ENCODE measurements around the gene CTSS.

Gene CTSS

DNA sequence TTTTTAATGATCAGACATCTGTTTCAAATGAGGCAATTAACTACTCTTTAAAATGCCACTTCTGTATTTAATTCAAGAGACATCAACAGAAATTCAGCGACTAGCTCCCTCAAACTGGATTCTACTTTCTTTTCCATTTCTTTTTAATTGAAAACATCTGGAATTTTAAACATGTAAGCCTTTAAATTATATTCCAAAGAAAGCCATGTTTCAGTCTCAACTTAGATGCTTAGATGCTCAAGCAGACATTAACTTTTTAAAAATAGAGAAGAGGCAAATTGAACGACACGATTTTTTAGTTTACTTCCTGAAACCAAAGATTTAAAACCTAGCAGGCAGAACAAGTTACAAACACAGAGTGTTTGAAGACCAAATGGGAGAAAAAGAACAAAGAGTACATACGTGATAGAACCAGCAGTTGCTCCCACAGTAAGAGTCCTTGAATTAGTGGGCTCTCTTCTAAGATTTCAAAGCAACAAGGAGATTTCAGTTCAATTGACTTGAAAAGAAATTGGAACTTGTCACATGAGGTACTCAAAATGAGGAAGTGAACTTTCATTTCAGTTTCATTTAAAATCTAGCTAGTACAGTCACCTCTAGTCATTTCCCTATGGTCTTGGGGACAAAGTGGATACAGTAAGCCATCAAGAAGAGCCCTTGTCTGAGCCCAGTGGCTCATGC, at the start of gene CTSS:
CTSS (minus strand) TSS at position 483 of the 681 bp plus-strand sequence. CDS start 1,015 bp downstream, outside the sequence.
- H3K9me3 ChIP-seq (ENCODE audit: control insufficient read depth in 1 of 2, low read length in 2 of 2) = no peaks in the 10 kb centered on the region
- peak within 1 kb of the TSS; percentile 69 to 79 for H3K4me3 ChIP-seq (ENCODE audit: low read depth in 1 of 2, low read length in 2 of 2)
- H3K27ac ChIP-seq (ENCODE audit: low read depth, low read length) = peak within 1 kb of the TSS; percentile 44
- peaks cover 3 to 10% of the 10 kb centered on the region in 2 donors for H3K4me1 ChIP-seq (ENCODE audit: control insufficient read depth in 1 of 2, insufficient read depth in 2 of 2, low read length in 2 of 2)
- no peaks in the 10 kb centered on the region for H3K27me3 ChIP-seq (ENCODE audit: control insufficient read depth in 1 of 2, insufficient read depth in 2 of 2, low read length in 2 of 2)
- H3K36me3 ChIP-seq (ENCODE audit: control insufficient read depth in 1 of 2, insufficient read depth in 2 of 2, low read length in 2 of 2) = peaks cover 0 to 2% of the 10 kb centered on the region in 2 donors
- H3K9ac ChIP-seq (ENCODE audit: low read depth in 1 of 2, low read length in 2 of 2) = peak within 1 kb of the TSS; percentile 68 to 74

DNA sequence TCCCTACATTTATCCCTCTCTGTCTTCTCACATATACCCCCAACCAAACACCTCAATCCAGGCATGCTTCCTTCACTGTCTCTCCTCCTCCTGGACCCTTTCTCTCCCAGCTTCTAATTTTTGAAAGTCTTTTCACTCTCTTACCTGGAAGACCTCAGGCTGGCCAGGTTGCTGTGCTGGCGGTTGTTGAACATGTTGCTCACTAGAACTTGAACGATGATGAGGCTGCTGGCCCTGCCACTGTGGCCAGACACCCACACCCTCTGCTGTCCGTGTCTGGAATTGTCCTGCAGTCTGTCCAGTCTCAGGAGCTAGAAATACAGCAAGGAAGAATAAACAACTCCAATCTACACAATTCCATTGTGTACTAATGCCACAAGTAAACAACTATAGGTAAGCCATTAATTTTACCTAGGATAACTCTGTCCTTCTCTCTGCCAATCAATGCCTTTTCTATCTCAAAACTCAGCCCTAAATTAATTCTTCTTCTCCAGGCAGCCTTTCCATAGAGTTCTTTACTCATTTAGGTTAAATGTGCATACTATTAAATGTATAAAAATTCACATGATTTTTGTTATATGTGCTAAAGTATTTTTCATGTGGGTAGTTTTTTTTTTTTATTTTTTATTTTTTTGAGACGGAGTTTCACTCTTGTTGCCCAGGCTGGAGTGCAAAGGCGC, 47.6 kb upstream of the CTSS start:
- peaks cover 29 to 56% of the 10 kb centered on the region in 2 donors for H3K36me3 ChIP-seq (ENCODE audit: control insufficient read depth in 1 of 2, insufficient read depth in 2 of 2, low read length in 2 of 2)
- H3K9me3 ChIP-seq (ENCODE audit: control insufficient read depth in 1 of 2, low read length in 2 of 2) = no peaks in the 10 kb centered on the region
- peaks cover 0 to 12% of the 10 kb centered on the region in 2 donors for H3K4me1 ChIP-seq (ENCODE audit: control insufficient read depth in 1 of 2, insufficient read depth in 2 of 2, low read length in 2 of 2)
- H3K27ac ChIP-seq (ENCODE audit: low read depth, low read length) = no peak overlapping the region
- H3K9ac ChIP-seq (ENCODE audit: low read depth in 1 of 2, low read length in 2 of 2) = no peak overlapping the region
- H3K27me3 ChIP-seq (ENCODE audit: control insufficient read depth in 1 of 2, insufficient read depth in 2 of 2, low read length in 2 of 2) = no peaks in the 10 kb centered on the region
- no peak overlapping the region for H3K4me3 ChIP-seq (ENCODE audit: low read depth in 1 of 2, low read length in 2 of 2)

DNA sequence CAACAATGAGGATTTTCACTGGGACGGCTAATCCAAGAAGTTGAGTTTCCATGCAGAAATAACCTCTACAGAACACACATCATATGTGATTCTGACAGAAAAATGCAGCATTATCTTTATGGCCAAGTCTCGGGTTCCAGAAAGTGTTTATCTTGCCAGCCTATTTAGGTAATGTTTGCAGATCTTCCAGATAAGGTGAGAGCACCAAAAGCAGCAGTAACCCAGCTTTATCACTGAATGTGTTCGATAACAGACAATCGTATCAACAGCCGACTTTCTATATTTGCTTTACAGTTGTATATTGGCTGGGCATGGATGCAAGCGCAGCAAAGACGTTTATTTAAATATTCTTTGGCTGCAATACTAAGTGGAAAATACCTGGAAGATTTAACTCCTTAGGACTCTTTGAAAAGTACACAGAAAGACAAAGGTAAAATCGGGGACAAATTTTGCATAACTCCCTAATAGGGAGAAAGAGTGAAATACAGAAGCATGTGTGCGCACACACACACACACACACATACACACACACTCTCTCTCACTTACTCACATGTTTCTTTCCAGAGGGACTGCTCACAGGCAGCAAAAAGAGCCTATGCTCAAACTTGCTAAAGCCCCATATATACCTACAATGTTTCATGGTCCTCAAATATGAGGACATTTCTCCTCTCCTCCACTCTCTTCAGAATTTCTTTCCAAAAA, 45.5 kb upstream of the CTSS start:
- Histone ChIP-seq H3K9me3 (ENCODE audit: control insufficient read depth in 1 of 2, low read length in 2 of 2) (no peaks in the 10 kb centered on the region), H3K27me3 (ENCODE audit: control insufficient read depth in 1 of 2, insufficient read depth in 2 of 2, low read length in 2 of 2) (no peaks in the 10 kb centered on the region), H3K36me3 (ENCODE audit: control insufficient read depth in 1 of 2, insufficient read depth in 2 of 2, low read length in 2 of 2) (peaks cover 19 to 39% of the 10 kb centered on the region in 2 donors), H3K9ac (ENCODE audit: low read depth in 1 of 2, low read length in 2 of 2) (no peak overlapping the region), H3K4me3 (ENCODE audit: low read depth in 1 of 2, low read length in 2 of 2) (no peak overlapping the region), H3K27ac (ENCODE audit: low read depth, low read length) (no peak overlapping the region), H3K4me1 (ENCODE audit: control insufficient read depth in 1 of 2, insufficient read depth in 2 of 2, low read length in 2 of 2) (peaks cover 0 to 12% of the 10 kb centered on the region in 2 donors)

DNA sequence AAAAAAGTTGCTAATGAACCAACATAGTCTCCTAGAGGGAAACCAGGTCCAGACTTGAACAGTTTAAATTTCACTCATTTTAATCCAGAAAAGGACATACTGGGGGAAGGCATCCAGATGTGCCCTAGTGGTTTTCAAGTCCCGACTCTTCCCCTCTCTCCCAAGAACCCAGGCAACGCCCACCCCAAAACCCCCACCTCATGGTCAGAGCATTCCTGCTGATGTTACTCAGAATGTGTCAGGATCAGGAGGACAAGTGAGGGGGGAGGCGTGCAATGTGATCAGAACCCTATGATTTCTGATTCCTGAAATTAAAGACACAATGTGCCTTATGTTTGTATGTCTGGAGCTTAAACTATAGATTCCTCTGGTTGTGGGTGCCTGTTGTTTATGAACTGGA, 44.1 kb upstream of the CTSS start:
- Histone ChIP-seq H3K4me3 (ENCODE audit: low read depth in 1 of 2, low read length in 2 of 2) (no peak overlapping the region), H3K36me3 (ENCODE audit: control insufficient read depth in 1 of 2, insufficient read depth in 2 of 2, low read length in 2 of 2) (peaks cover 15 to 33% of the 10 kb centered on the region in 2 donors), H3K9me3 (ENCODE audit: control insufficient read depth in 1 of 2, low read length in 2 of 2) (no peaks in the 10 kb centered on the region), H3K27me3 (ENCODE audit: control insufficient read depth in 1 of 2, insufficient read depth in 2 of 2, low read length in 2 of 2) (no peaks in the 10 kb centered on the region), H3K27ac (ENCODE audit: low read depth, low read length) (no peak overlapping the region), H3K4me1 (ENCODE audit: control insufficient read depth in 1 of 2, insufficient read depth in 2 of 2, low read length in 2 of 2) (peaks cover 0 to 12% of the 10 kb centered on the region in 2 donors), H3K9ac (ENCODE audit: low read depth in 1 of 2, low read length in 2 of 2) (no peak overlapping the region)

DNA sequence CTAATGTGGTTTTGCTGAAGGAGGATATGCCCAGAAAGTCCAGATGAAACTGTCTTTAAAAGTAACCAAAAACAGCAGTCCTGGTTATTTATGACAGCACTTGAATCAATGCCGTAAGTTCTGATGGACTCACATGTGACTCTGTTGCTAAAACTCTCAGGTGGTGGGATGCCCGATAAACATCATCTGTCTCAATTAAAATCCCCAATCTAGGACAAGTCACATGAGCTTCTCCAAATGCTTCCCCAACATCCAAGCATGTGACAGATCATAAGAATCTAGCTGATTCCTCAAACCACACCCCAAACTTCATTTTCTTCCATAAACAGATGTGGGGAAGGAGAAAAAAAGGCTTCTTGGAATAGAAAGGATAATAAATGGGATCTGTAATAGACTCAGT, 43.3 kb upstream of the CTSS start:
- no peak overlapping the region for H3K9ac ChIP-seq (ENCODE audit: low read depth in 1 of 2, low read length in 2 of 2)

DNA sequence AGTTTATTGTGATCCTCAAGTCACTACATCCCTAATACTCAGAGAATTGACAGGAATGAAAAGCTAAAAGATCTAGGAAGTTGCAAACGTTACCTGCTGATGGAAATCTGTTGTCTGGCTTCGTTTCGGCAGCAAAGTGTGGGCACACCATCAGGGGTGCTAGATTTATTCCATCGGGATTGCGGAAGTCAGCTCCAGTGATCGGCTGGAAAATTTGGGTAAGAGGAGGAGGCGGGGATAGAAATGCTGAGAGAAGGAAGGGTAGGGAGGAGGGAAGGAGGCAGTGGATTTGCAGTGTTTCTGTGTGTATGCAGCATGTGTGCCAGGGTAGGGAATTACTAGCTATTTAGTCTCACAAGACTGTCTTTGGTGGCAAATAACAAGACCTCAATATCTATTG, 42.5 kb upstream of the CTSS start, which contains the start of gene CTSK:
CTSK (minus strand) TSS at position 140 of the 400 bp plus-strand sequence. CDS start 1,455 bp downstream, outside the sequence.
- no peak within 1 kb of the TSS for H3K27ac ChIP-seq (ENCODE audit: low read depth, low read length)
- H3K9ac ChIP-seq (ENCODE audit: low read depth in 1 of 2, low read length in 2 of 2) = peak within 1 kb of the TSS in 1 of 2 donors; percentile 13
- H3K27me3 ChIP-seq (ENCODE audit: control insufficient read depth in 1 of 2, insufficient read depth in 2 of 2, low read length in 2 of 2) = no peaks in the 10 kb centered on the region
- H3K36me3 ChIP-seq (ENCODE audit: control insufficient read depth in 1 of 2, insufficient read depth in 2 of 2, low read length in 2 of 2) = peaks cover 11 to 19% of the 10 kb centered on the region in 2 donors
- peak within 1 kb of the TSS; percentile 13 to 37 for H3K4me3 ChIP-seq (ENCODE audit: low read depth in 1 of 2, low read length in 2 of 2)
- H3K9me3 ChIP-seq (ENCODE audit: control insufficient read depth in 1 of 2, low read length in 2 of 2) = no peaks in the 10 kb centered on the region
- H3K4me1 ChIP-seq (ENCODE audit: control insufficient read depth in 1 of 2, insufficient read depth in 2 of 2, low read length in 2 of 2) = peaks cover 0 to 12% of the 10 kb centered on the region in 2 donors

More for the DNA sequence above, 43.3 kb upstream of the CTSS start:
- Histone ChIP-seq H3K9me3 (ENCODE audit: control insufficient read depth in 1 of 2, low read length in 2 of 2) (no peaks in the 10 kb centered on the region), H3K27ac (ENCODE audit: low read depth, low read length) (no peak overlapping the region), H3K4me3 (ENCODE audit: low read depth in 1 of 2, low read length in 2 of 2) (no peak overlapping the region), H3K27me3 (ENCODE audit: control insufficient read depth in 1 of 2, insufficient read depth in 2 of 2, low read length in 2 of 2) (no peaks in the 10 kb centered on the region), H3K36me3 (ENCODE audit: control insufficient read depth in 1 of 2, insufficient read depth in 2 of 2, low read length in 2 of 2) (peaks cover 11 to 25% of the 10 kb centered on the region in 2 donors), H3K4me1 (ENCODE audit: control insufficient read depth in 1 of 2, insufficient read depth in 2 of 2, low read length in 2 of 2) (peaks cover 0 to 12% of the 10 kb centered on the region in 2 donors)

DNA sequence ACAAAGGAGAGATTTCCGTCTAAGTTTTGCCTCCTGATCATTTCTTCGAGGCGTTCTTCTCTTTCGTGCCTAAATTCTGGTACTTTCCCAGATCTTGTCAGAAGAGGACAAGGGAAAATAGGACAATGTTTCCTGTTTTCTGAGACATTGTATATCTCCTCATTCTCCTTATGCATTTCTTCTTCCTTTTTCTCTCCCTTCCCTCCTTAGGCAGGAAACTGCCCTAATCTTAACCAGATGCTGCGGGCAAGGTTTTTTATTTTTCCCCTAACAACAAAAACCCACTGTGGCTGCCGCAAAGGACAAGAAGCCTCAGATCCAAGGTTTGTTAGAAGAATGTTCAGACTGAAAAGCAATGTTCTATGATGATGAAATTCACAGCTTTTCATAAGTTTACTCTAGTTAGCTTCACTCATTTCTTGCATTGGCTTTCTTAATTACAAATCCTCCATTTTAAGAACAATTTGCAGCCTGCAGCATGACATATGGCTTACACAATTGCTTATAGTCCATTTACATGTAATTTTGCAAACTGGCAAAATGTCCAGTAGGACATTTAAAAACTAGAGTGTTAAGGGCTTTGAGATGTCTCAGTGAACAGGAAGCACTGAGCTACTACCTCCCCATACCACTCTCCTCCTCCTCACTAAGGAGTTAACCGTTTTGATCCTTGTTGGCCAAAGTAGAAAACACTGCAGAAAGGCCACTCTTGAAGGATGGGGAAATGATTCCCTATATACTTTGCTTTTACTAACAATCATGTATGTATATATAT, 41.9 kb upstream of the CTSS start:
- Histone ChIP-seq H3K4me1 (ENCODE audit: control insufficient read depth in 1 of 2, insufficient read depth in 2 of 2, low read length in 2 of 2) (peaks cover 0 to 12% of the 10 kb centered on the region in 2 donors), H3K27ac (ENCODE audit: low read depth, low read length) (no peak overlapping the region), H3K9ac (ENCODE audit: low read depth in 1 of 2, low read length in 2 of 2) (peak overlapping the region in 1 of 2 donors; percentile 13), H3K27me3 (ENCODE audit: control insufficient read depth in 1 of 2, insufficient read depth in 2 of 2, low read length in 2 of 2) (no peaks in the 10 kb centered on the region), H3K9me3 (ENCODE audit: control insufficient read depth in 1 of 2, low read length in 2 of 2) (no peaks in the 10 kb centered on the region), H3K36me3 (ENCODE audit: control insufficient read depth in 1 of 2, insufficient read depth in 2 of 2, low read length in 2 of 2) (peaks cover 11 to 12% of the 10 kb centered on the region in 2 donors), H3K4me3 (ENCODE audit: low read depth in 1 of 2, low read length in 2 of 2) (peak overlapping the region; percentile 13 to 37)

DNA sequence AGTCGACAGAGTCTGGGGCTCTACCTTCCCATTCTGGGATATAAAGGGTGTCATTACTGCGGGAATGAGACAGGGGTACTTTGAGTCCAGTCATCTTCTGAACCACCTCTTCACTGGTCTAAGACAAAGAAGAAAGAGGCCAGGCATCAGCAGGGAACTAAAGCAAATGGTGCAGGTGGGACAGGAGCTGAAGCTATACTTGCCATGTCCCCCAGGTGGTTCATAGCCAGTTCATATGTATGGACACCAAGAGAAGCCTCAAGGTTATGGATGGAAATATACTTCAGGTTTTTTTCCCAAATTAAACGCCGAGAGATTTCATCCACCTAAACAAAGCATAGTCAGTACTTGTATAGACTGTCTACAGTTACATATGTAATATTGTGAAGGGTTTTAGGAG, 40.3 kb upstream of the CTSS start:
- no peak overlapping the region for H3K27ac ChIP-seq (ENCODE audit: low read depth, low read length)
- H3K9me3 ChIP-seq (ENCODE audit: control insufficient read depth in 1 of 2, low read length in 2 of 2) = no peaks in the 10 kb centered on the region
- H3K4me1 ChIP-seq (ENCODE audit: control insufficient read depth in 1 of 2, insufficient read depth in 2 of 2, low read length in 2 of 2) = peaks cover 0 to 2% of the 10 kb centered on the region in 2 donors
- no peaks in the 10 kb centered on the region for H3K36me3 ChIP-seq (ENCODE audit: control insufficient read depth in 1 of 2, insufficient read depth in 2 of 2, low read length in 2 of 2)
- H3K9ac ChIP-seq (ENCODE audit: low read depth in 1 of 2, low read length in 2 of 2) = no peak overlapping the region
- no peak overlapping the region for H3K4me3 ChIP-seq (ENCODE audit: low read depth in 1 of 2, low read length in 2 of 2)
- no peaks in the 10 kb centered on the region for H3K27me3 ChIP-seq (ENCODE audit: control insufficient read depth in 1 of 2, insufficient read depth in 2 of 2, low read length in 2 of 2)

DNA sequence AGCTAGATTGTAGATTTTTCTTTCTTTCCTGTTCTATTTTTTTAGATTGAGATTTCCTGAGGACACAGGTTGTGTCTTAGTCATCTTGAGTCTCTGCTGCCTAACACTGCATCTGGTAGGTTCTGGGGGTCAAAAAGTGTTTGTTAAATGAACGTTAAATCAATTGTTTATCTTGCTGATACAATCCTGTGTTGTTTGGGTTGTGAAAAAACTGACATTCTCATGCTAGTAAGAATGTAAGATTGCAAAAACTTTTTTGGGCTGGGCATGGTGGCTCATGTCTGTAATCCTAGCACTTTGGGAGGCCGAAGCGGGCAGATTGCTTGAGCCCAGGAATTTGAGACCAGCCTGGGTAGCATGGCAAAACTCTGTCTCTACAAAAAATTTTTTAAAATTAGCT, 39.1 kb upstream of the CTSS start:
- no peak overlapping the region for H3K9ac ChIP-seq (ENCODE audit: low read depth in 1 of 2, low read length in 2 of 2)
- H3K36me3 ChIP-seq (ENCODE audit: control insufficient read depth in 1 of 2, insufficient read depth in 2 of 2, low read length in 2 of 2) = no peaks in the 10 kb centered on the region
- H3K9me3 ChIP-seq (ENCODE audit: control insufficient read depth in 1 of 2, low read length in 2 of 2) = no peaks in the 10 kb centered on the region
- no peaks in the 10 kb centered on the region for H3K4me1 ChIP-seq (ENCODE audit: control insufficient read depth in 1 of 2, insufficient read depth in 2 of 2, low read length in 2 of 2)
- H3K4me3 ChIP-seq (ENCODE audit: low read depth in 1 of 2, low read length in 2 of 2) = no peak overlapping the region
- no peak overlapping the region for H3K27ac ChIP-seq (ENCODE audit: low read depth, low read length)
- no peaks in the 10 kb centered on the region for H3K27me3 ChIP-seq (ENCODE audit: control insufficient read depth in 1 of 2, insufficient read depth in 2 of 2, low read length in 2 of 2)
